SJSA1 (cell line): ENCODE data around the gene RELA. TPM values are rescaled to one million over a fixed set of nuclear protein-coding genes. Genes with fewer than 3 reads are reported as not detected.
"Not testable (repeated sequence)": the region's sequence is repeated elsewhere in the genome, so short reads cannot be mapped to it uniquely, and the experiment has no call there.

Experiments used
- DNase-seq, 2 experiments: peaks; one replicate each; pipeline ENCODE4 v3.0.0-alpha.2; 2015 to 2020; ENCODE audit warnings: low spot score in 2 of 2, low read depth in 1 of 2
- H3K27ac ChIP-seq: fragments of 250-450 bp; sonication (Bioruptor Pico); 2 replicates; pipeline ENCODE4 v1.5.1; 2020; ENCODE audit warnings: mild to moderate bottlenecking, moderate library complexity
- H3K27me3 ChIP-seq: fragments of 250-450 bp; sonication (Bioruptor Pico); replicated peaks from 2 replicates; pipeline ENCODE4 v1.5.1; 2020; ENCODE audit warnings: mild to moderate bottlenecking, moderate library complexity
- H3K36me3 ChIP-seq: fragments of 250-450 bp; sonication (Bioruptor Pico); 2 replicates; pipeline ENCODE4 v1.5.1; 2020; ENCODE audit warnings: mild to moderate bottlenecking
- H3K4me1 ChIP-seq: fragments of 250-450 bp; sonication (Bioruptor Pico); replicated peaks from 2 replicates; pipeline ENCODE4 v1.6.1; 2021; ENCODE audit warnings: mild to moderate bottlenecking
- H3K4me3 ChIP-seq: fragments of 250-450 bp; sonication (Bioruptor Pico); 2 replicates; pipeline ENCODE4 v1.5.1; 2020; ENCODE audit warnings: mild to moderate bottlenecking
- H3K9me3 ChIP-seq: fragments of 250-450 bp; sonication (Bioruptor Pico); replicated peaks from 2 replicates; pipeline ENCODE4 v1.5.1; 2020; ENCODE audit warnings: mild to moderate bottlenecking
- total RNA-seq: library from RNA; depleted of rRNA; stranded (reverse); fragments of >200 nt; shearing (Covaris generic); gene quantifications from 2 replicates; pipeline ENCODE4 v1.2.3, GENCODE V29; 2014

RELA gene
- total RNA-seq, 1 experiment from 2014 or later = 63.3 TPM

GRCh38 chr11:65648997-65649493 is 13.7 kb downstream of the RELA start:
- Histone ChIP-seq H3K9me3 (no peaks in the 10 kb centered on the region), H3K4me3 (no peak overlapping the region), H3K36me3 (peaks cover 71% of the 10 kb centered on the region), H3K27ac (no peak overlapping the region), H3K27me3 (no peaks in the 10 kb centered on the region), H3K4me1 (peaks cover 35% of the 10 kb centered on the region)
- DNase-seq = no peak

- H3K9me3 ChIP-seq = no peaks in the 10 kb centered on the region
- H3K4me3 ChIP-seq = no peak overlapping the region
- H3K27me3 ChIP-seq = no peaks in the 10 kb centered on the region
- no peak overlapping the region for H3K27ac ChIP-seq
- peaks cover 18% of the 10 kb centered on the region for H3K4me1 ChIP-seq
- no peak for DNase-seq
- peaks cover 77% of the 10 kb centered on the region for H3K36me3 ChIP-seq
Observed at GRCh38 chr11:65646958-65647701, 15.6 kb downstream of the RELA start.

- H3K36me3 ChIP-seq = peaks cover 80% of the 10 kb centered on the region
- no peaks in the 10 kb centered on the region for H3K27me3 ChIP-seq
- H3K27ac ChIP-seq = no peak overlapping the region
- no peaks in the 10 kb centered on the region for H3K9me3 ChIP-seq
- DNase-seq = no peak
- no peak overlapping the region for H3K4me3 ChIP-seq
- H3K4me1 ChIP-seq = peaks cover 11% of the 10 kb centered on the region
Observed at GRCh38 chr11:65646288-65646957, 16.3 kb downstream of the RELA start.

GRCh38 chr11:65645710-65646109 is 17.0 kb downstream of the RELA start:
- Histone ChIP-seq H3K4me3 (no peak overlapping the region), H3K27ac (no peak overlapping the region), H3K36me3 (peaks cover 80% of the 10 kb centered on the region), H3K4me1 (peaks cover 8% of the 10 kb centered on the region; the same call in 1 of the 2 replicates), H3K27me3 (no peaks in the 10 kb centered on the region), H3K9me3 (no peaks in the 10 kb centered on the region)
- no peak for DNase-seq

- DNase-seq = no peak
- Histone ChIP-seq H3K36me3 (peaks cover 78% of the 10 kb centered on the region), H3K27me3 (no peaks in the 10 kb centered on the region), H3K27ac (no peak overlapping the region), H3K4me3 (no peak overlapping the region), H3K9me3 (no peaks in the 10 kb centered on the region), H3K4me1 (peaks cover 8% of the 10 kb centered on the region; the same call in 1 of the 2 replicates)
Observed at GRCh38 chr11:65644837-65645236, 17.9 kb downstream of the RELA start.

GRCh38 chr11:65643971-65644370 is 18.7 kb downstream of the RELA start:
- no peaks in the 10 kb centered on the region for H3K27me3 ChIP-seq
- peaks cover 9% of the 10 kb centered on the region for H3K4me1 ChIP-seq
- no peak overlapping the region for H3K27ac ChIP-seq
- no peak overlapping the region for H3K4me3 ChIP-seq
- H3K9me3 ChIP-seq = no peaks in the 10 kb centered on the region
- no peak for DNase-seq
- peaks cover 75% of the 10 kb centered on the region for H3K36me3 ChIP-seq

GRCh38 chr11:65642014-65642671 is 20.6 kb downstream of the RELA start:
- Histone ChIP-seq H3K9me3 (no peaks in the 10 kb centered on the region), H3K4me3 (no peak overlapping the region), H3K4me1 (peaks cover 25% of the 10 kb centered on the region), H3K27ac (no peak overlapping the region), H3K27me3 (no peaks in the 10 kb centered on the region), H3K36me3 (peaks cover 77% of the 10 kb centered on the region)
- no peak for DNase-seq

GRCh38 chr11:65641297-65642013 is 21.3 kb downstream of the RELA start:
- DNase-seq = no peak
- H3K27me3 ChIP-seq = no peaks in the 10 kb centered on the region
- H3K36me3 ChIP-seq = peaks cover 79% of the 10 kb centered on the region
- peaks cover 27% of the 10 kb centered on the region for H3K4me1 ChIP-seq
- H3K9me3 ChIP-seq = no peaks in the 10 kb centered on the region
- H3K4me3 ChIP-seq = no peak overlapping the region
- no peak overlapping the region for H3K27ac ChIP-seq

- no peak for DNase-seq
- no peaks in the 10 kb centered on the region for H3K9me3 ChIP-seq
- peaks cover 79% of the 10 kb centered on the region for H3K36me3 ChIP-seq
- H3K4me3 ChIP-seq = no peak overlapping the region
- no peak overlapping the region for H3K27ac ChIP-seq
- no peaks in the 10 kb centered on the region for H3K27me3 ChIP-seq
- H3K4me1 ChIP-seq = peaks cover 27% of the 10 kb centered on the region
Observed at GRCh38 chr11:65640483-65641296, 22.0 kb downstream of the RELA start.

GRCh38 chr11:65639623-65640482 is 22.9 kb downstream of the RELA start:
- no peak overlapping the region for H3K4me3 ChIP-seq
- H3K9me3 ChIP-seq = no peaks in the 10 kb centered on the region
- H3K4me1 ChIP-seq = peaks cover 21% of the 10 kb centered on the region
- H3K27ac ChIP-seq = no peak overlapping the region
- H3K36me3 ChIP-seq = peaks cover 79% of the 10 kb centered on the region
- H3K27me3 ChIP-seq = no peaks in the 10 kb centered on the region
- no peak for DNase-seq

GRCh38 chr11:65639228-65639597 is 23.5 kb downstream of the RELA start:
- H3K27me3 ChIP-seq, H3K9me3 ChIP-seq, DNase-seq, H3K4me3 ChIP-seq, H3K27ac ChIP-seq: not testable (repeated sequence)
- H3K36me3 ChIP-seq = peaks cover 81% of the 10 kb centered on the region
- peaks cover 21% of the 10 kb centered on the region for H3K4me1 ChIP-seq

- Histone ChIP-seq H3K27me3 (no peaks in the 10 kb centered on the region), H3K36me3 (peaks cover 84% of the 10 kb centered on the region), H3K27ac (peak within 1 kb of the TSS; percentile 41), H3K9me3 (no peaks in the 10 kb centered on the region), H3K4me3 (peak within 1 kb of the TSS; percentile 68), H3K4me1 (peaks cover 21% of the 10 kb centered on the region)
- peak; percentile 93 to 98 for DNase-seq
Observed at GRCh38 chr11:65637794-65638419, 24.8 kb downstream of the RELA start, which contains the start of gene SIPA1. Gene SIPA1, plus strand, starts transcription at chr11:65638101. Its CDS starts 2,821 bp downstream, at chr11:65640922.
